GM21717 (cell line): Measurements from ENCODE around the gene AHNAK2.
A peak's percentile ranks its signal among the peaks of the same experiment; 100 is the strongest.
"Not testable (repeated sequence)": the region's sequence is repeated elsewhere in the genome, so short reads cannot be mapped to it uniquely, and the experiment has no call there.

Experiments used
- ATAC-seq: cut with Tn5 transposase; IDR thresholded peaks from one replicate; pipeline ENCODE4 v1.9.1; 2021; ENCODE audit warnings: mild to moderate bottlenecking, moderate library complexity; ENCODE audit not compliant: unreplicated experiment

AHNAK2 gene

DNA sequence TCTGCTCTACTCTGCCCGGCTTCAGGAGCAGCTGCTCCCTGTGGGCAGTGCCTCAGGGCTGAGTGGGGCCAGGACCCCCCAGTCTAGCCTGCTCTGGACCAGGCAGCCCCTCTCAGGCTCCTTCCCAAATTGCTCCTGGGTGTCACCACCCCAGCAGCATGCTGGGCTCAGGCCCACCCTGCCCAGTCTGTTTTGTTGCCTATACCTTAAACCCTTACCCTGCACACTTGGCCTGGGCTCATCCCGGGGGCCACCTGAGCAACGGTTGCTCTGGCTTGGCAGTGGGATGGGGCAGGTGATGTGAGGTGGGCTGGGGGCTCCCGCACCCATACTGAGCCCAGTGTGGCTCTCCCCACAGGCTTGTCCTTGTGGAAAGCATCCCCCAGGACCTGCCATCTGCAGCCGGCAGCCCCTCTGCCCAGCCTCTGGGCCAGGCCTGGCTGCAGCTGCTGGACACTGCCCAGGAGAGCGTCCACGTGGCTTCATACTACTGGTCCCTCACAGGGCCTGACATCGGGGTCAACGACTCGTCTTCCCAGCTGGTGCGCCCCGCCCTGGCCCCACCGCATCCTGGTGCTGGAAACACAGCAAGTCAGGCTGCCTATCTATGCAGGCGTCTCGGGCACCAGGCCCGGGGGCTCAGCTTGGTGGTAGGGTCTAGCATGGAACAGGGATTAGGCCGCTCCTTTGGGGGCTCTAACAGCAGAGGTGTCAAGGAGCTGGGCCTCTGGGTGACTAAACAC, 49.6 kb downstream of the AHNAK2 start:
- no peak for ATAC-seq

- ATAC-seq: no peak
These were observed 50.3 kb downstream of the AHNAK2 start for GRCh38 chr14:104927901-104928300.

DNA sequence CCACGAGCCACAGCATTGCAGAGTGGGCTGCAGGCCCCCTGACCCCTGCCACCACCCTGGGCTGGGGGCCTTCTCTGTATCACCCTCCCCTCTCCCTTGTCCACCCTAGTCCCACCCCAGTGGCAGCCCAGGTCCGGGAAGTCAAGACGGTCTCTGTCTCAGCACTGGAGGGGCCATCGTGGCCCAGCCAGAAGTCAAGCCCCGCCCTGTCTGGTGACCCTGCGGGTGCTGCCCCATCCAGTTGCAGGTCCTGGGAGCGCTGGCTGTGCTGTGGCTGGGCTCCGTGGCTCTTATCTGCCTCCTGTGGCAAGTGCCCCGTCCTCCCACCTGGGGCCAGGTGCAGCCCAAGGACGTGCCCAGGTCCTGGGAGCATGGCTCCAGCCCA, 50.8 kb downstream of the AHNAK2 start:
- no peak for ATAC-seq

- peak; percentile 70 for ATAC-seq
These were observed 51.3 kb downstream of the AHNAK2 start for GRCh38 chr14:104926619-104927431.

DNA sequence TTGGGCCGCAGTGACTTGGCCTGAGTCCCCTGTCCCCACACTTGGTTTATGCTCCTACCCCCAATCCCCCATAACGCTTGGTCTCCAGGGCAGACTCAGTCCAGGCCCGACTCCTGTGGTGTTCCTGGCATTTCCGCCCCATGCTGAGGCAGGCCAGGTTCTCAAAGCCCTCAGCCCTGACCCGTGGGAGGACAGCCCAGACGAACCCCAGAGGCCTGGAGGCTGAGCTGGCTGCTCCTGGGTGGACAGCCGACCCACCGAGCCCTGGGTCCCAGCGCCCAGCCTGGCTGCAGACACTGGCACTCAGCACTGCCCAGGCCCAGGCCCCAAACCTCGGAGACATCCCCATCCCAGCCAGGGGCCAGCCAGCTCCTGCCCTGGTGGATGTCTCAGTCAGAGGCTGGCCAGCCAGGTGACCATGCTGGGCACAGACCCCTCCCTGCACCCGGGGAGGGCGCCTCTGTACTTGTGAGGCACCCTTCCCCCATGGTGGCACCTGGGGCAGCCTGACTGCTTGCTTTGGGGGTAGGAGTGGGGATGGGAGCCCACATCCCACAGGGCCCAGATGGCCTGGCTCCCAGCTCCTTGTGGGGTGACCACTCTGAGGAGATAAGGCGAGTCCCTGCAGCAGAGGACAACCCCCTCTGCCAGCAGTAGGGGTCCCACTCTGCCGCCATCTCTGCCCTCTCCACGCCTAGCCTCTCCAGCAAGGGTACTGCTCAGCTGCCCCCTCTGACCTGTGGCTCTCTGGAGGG, 52.1 kb downstream of the AHNAK2 start:
- ATAC-seq: no peak

GRCh38 chr14:104925214-104925854, 52.8 kb downstream of the AHNAK2 start:
- no peak for ATAC-seq

- ATAC-seq: no peak
These were observed 53.6 kb downstream of the AHNAK2 start, which contains the start of gene PLD4 for GRCh38 chr14:104924421-104925213. TSS of gene PLD4 (plus strand) at chr14:104924879. CDS start at chr14:104927141, 2,262 bp downstream.

GRCh38 chr14:104923640-104924420, 54.3 kb downstream of the AHNAK2 start:
- no peak for ATAC-seq

- ATAC-seq: no peak
These were observed 58.2 kb downstream of the AHNAK2 start for GRCh38 chr14:104919993-104920315.

DNA sequence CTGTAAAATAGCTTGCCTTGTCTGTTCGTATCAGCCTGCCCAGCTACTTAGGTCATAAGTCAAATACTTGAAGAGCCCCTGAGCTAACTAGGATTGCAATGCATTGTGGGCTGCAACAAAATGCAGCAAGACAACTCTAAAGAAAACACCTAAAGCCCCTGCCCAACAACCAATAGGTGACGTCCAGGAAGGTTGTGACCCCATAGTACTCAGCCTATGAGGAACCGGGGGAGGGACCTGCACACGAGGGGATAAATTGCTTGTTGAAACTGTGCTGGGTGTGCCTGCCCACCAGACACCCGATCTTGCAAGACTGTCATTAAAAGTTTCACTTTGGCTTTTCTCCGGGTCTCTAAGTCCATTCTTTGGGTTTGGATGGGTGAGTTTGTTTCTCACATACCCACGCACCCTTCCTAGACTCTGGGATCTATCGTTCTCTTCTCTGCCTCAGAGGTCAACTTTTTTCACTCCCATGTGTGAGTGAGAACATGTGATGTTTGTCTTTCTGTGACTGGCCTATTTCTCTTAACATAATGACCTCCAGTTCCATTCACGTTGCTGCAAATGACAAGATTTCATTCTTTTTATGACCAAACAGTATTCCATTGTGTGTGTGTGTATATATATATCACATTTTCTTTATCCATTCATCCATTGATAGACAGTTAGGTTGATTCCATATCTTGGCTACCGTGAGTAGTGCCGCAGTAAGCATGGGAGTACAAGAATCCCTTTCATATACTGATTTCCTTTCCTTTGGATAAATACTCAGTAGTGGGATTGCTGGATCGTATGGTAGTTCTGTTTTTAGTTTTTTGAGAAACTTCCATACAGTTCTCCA, 58.8 kb downstream of the AHNAK2 start:
- ATAC-seq: not testable (repeated sequence)

- no peak for ATAC-seq
These were observed 60.2 kb downstream of the AHNAK2 start for GRCh38 chr14:104917993-104918392.

- no peak for ATAC-seq
These were observed 61.1 kb downstream of the AHNAK2 start for GRCh38 chr14:104917116-104917515.

- no peak for ATAC-seq
These were observed 64.7 kb downstream of the AHNAK2 start for GRCh38 chr14:104913435-104913834.

DNA sequence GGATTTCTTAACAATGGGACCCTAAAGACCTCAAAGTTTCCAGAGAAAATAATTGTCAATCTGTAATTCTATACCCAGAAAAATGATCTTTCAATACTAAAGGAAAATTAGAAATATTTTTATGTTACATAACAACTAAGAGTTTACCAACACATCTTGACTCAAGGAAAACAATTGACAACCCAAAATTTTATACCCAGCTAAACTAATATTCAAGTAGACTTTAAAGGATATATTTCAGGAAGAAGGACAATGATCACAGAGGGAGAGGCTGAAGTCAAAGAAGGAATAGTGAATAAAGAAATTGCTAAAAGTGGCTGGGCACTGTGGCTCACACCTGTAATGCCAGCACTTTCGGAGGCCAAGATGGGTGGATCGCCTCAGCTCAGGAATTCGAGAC, 66.1 kb downstream of the AHNAK2 start:
- ATAC-seq: no peak

DNA sequence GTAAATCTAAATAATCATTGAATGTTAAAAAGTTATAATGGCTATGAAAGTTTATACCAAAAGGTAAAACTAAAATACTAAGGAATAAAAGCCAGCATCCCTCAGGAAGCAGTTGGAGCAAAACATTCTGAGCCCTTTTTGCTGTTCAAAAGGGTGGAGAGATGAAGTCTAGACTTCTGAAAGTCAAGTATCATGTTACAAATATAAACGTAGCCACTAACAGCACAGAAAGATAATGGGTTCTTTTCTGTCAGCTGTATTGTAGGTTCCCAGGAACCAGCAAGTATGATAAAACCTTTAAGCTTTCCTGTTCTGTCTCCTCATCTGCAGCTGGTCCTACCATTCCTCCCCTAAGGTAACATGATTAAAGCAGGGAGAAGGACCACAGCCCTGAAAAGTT, 69.9 kb downstream of the AHNAK2 start:
- ATAC-seq: no peak

GRCh38 chr14:104905579-104905933, 72.6 kb downstream of the AHNAK2 start:
- ATAC-seq: not testable (repeated sequence)

GRCh38 chr14:104904650-104905578, 73.3 kb downstream of the AHNAK2 start:
- not testable (repeated sequence) for ATAC-seq

- no peak for ATAC-seq
These were observed 74.2 kb downstream of the AHNAK2 start for GRCh38 chr14:104903990-104904389.
